ENCODE measurements around the gene CAMK4.

CAMK4 gene

GRCh38 chr5:111282798-111283197 is 58.6 kb downstream of the CAMK4 start:
- no peak for TF ChIP-seq CTCF (IDR thresholded peaks at IDR 0.05)
- H3K79me2 ChIP-seq: no peaks in the 10 kb centered on the region
- H3K9me3 ChIP-seq (ENCODE audit: control insufficient read depth, low read length): no peaks in the 10 kb centered on the region
- H3K27ac ChIP-seq: no peak overlapping the region
- no peaks in the 10 kb centered on the region for H3K36me3 ChIP-seq (ENCODE audit: control insufficient read depth, insufficient read depth, low read length)
- no peak overlapping the region for H3K4me3 ChIP-seq (ENCODE audit: low read depth, low read length)
- H3K9ac ChIP-seq: no peak overlapping the region
- no peaks in the 10 kb centered on the region for H3K27me3 ChIP-seq (ENCODE audit: control insufficient read depth, insufficient read depth, low read length)
- no peak overlapping the region for H3K4me2 ChIP-seq (ENCODE audit: low read length)
- no peaks in the 10 kb centered on the region for H3K4me1 ChIP-seq
- no peak overlapping the region for H2AFZ ChIP-seq

GRCh38 chr5:111284825-111285224 is 60.6 kb downstream of the CAMK4 start:
- Histone ChIP-seq H3K4me2 (ENCODE audit: low read length) (no peak overlapping the region), H3K27ac (no peak overlapping the region), H3K36me3 (ENCODE audit: control insufficient read depth, insufficient read depth, low read length) (no peaks in the 10 kb centered on the region), H3K4me3 (ENCODE audit: low read depth, low read length) (no peak overlapping the region), H3K4me1 (no peaks in the 10 kb centered on the region), H2AFZ (no peak overlapping the region), H3K79me2 (no peaks in the 10 kb centered on the region), H3K9me3 (ENCODE audit: control insufficient read depth, low read length) (no peaks in the 10 kb centered on the region), H3K9ac (no peak overlapping the region), H3K27me3 (ENCODE audit: control insufficient read depth, insufficient read depth, low read length) (no peaks in the 10 kb centered on the region)
- TF ChIP-seq CTCF (IDR thresholded peaks at IDR 0.05): no peak

GRCh38 chr5:111294551-111294950 is 70.4 kb downstream of the CAMK4 start:
- Histone ChIP-seq H3K4me2 (ENCODE audit: low read length) (no peak overlapping the region), H3K4me1 (no peaks in the 10 kb centered on the region), H3K4me3 (ENCODE audit: low read depth, low read length) (no peak overlapping the region), H3K36me3 (ENCODE audit: control insufficient read depth, insufficient read depth, low read length) (no peaks in the 10 kb centered on the region), H2AFZ (no peak overlapping the region), H3K79me2 (no peaks in the 10 kb centered on the region), H3K27me3 (ENCODE audit: control insufficient read depth, insufficient read depth, low read length) (no peaks in the 10 kb centered on the region), H3K9ac (no peak overlapping the region), H3K27ac (no peak overlapping the region), H3K9me3 (ENCODE audit: control insufficient read depth, low read length) (no peaks in the 10 kb centered on the region)
- TF ChIP-seq CTCF (IDR thresholded peaks at IDR 0.05): no peak

- Histone ChIP-seq H3K9me3 (ENCODE audit: control insufficient read depth, low read length) (no peaks in the 10 kb centered on the region), H3K4me1 (no peaks in the 10 kb centered on the region), H3K4me3 (ENCODE audit: low read depth, low read length) (no peak overlapping the region), H2AFZ (no peak overlapping the region), H3K4me2 (ENCODE audit: low read length) (no peak overlapping the region), H3K9ac (no peak overlapping the region), H3K79me2 (no peaks in the 10 kb centered on the region), H3K27me3 (ENCODE audit: control insufficient read depth, insufficient read depth, low read length) (no peaks in the 10 kb centered on the region), H3K27ac (no peak overlapping the region), H3K36me3 (ENCODE audit: control insufficient read depth, insufficient read depth, low read length) (no peaks in the 10 kb centered on the region)
- no peak for TF ChIP-seq CTCF (IDR thresholded peaks at IDR 0.05)
These were observed 71.5 kb downstream of the CAMK4 start for GRCh38 chr5:111295649-111296048.

- H3K36me3 ChIP-seq (ENCODE audit: control insufficient read depth, insufficient read depth, low read length): no peaks in the 10 kb centered on the region
These were observed 72.4 kb downstream of the CAMK4 start for GRCh38 chr5:111296570-111296969.

More at GRCh38 chr5:111296570-111296969, 72.4 kb downstream of the CAMK4 start:
- Histone ChIP-seq H3K27ac (no peak overlapping the region), H3K9ac (no peak overlapping the region), H3K79me2 (no peaks in the 10 kb centered on the region), H3K4me1 (no peaks in the 10 kb centered on the region), H3K4me3 (ENCODE audit: low read depth, low read length) (no peak overlapping the region), H3K4me2 (ENCODE audit: low read length) (no peak overlapping the region), H2AFZ (no peak overlapping the region), H3K9me3 (ENCODE audit: control insufficient read depth, low read length) (no peaks in the 10 kb centered on the region), H3K27me3 (ENCODE audit: control insufficient read depth, insufficient read depth, low read length) (no peaks in the 10 kb centered on the region)
- no peak for TF ChIP-seq CTCF (IDR thresholded peaks at IDR 0.05)
